Measurements from ENCODE around the gene MACF1. TPM values are rescaled to one million over a fixed set of nuclear protein-coding genes. Genes with fewer than 3 reads are reported as not detected.

The MACF1 gene
- total RNA-seq, 1 donor from 2014 or later, result 222 TPM

GRCh38 chr1:39392851-39393573, 188.5 kb downstream of the MACF1 start:
- peaks cover 85% of the 10 kb centered on the region for H3K79me2 ChIP-seq (ENCODE audit: low read depth)
- Mint-ChIP-seq H3K9me3 (no peaks in the 10 kb centered on the region), H3K36me3 (peaks cover 15% of the 10 kb centered on the region), H3K4me3 (no peak overlapping the region), H3K4me1 (peaks cover 62% of the 10 kb centered on the region), H3K27ac (peak overlapping the region; percentile 44), H3K27me3 (ENCODE audit: insufficient read depth, low read depth) (no peaks in the 10 kb centered on the region)
- H3K36me3 ChIP-seq, result peaks cover 6% of the 10 kb centered on the region
- H3K9ac ChIP-seq, result no peak overlapping the region
- no peak overlapping the region for H3K4me3 ChIP-seq
- no peak overlapping the region for H3K4me2 ChIP-seq
- H3K27me3 ChIP-seq, result no peaks in the 10 kb centered on the region
- peaks cover 55% of the 10 kb centered on the region for H4K20me1 ChIP-seq (ENCODE audit: low read depth)
- peak overlapping the region; percentile 69 for H3K27ac ChIP-seq
- no peaks in the 10 kb centered on the region for H3F3A ChIP-seq (ENCODE audit: low read depth)
- no peak for DNase-seq (ENCODE audit: low spot score)
- TF ChIP-seq EZH2phosphoT487 (IDR thresholded peaks at IDR 0.05) (no peak), CTCF (IDR thresholded peaks at IDR 0.05) (no peak), EZH2 (IDR thresholded peaks at IDR 0.05) (no peak)
- no peaks in the 10 kb centered on the region for H3K9me3 ChIP-seq (ENCODE audit: low read depth)
- H3K4me1 ChIP-seq, result peaks cover 34% of the 10 kb centered on the region
- H2AFZ ChIP-seq (replicated peaks), result no peak overlapping the region

GRCh38 chr1:39393645-39394044, 189.2 kb downstream of the MACF1 start:
- Histone ChIP-seq H3F3A (ENCODE audit: low read depth) (no peaks in the 10 kb centered on the region), H3K79me2 (ENCODE audit: low read depth) (peaks cover 88% of the 10 kb centered on the region), H3K27ac (no peak overlapping the region), H3K36me3 (peaks cover 6% of the 10 kb centered on the region), H2AFZ (replicated peaks) (no peak overlapping the region), H3K4me2 (no peak overlapping the region), H3K4me1 (peaks cover 40% of the 10 kb centered on the region), H3K9ac (no peak overlapping the region), H4K20me1 (ENCODE audit: low read depth) (peaks cover 61% of the 10 kb centered on the region), H3K4me3 (no peak overlapping the region), H3K9me3 (ENCODE audit: low read depth) (no peaks in the 10 kb centered on the region), H3K27me3 (no peaks in the 10 kb centered on the region)
- Mint-ChIP-seq H3K36me3 (peaks cover 9% of the 10 kb centered on the region), H3K9me3 (no peaks in the 10 kb centered on the region), H3K4me3 (no peak overlapping the region), H3K4me1 (peaks cover 68% of the 10 kb centered on the region), H3K27me3 (ENCODE audit: insufficient read depth, low read depth) (no peaks in the 10 kb centered on the region), H3K27ac (no peak overlapping the region)
- no peak for DNase-seq (ENCODE audit: low spot score)
- no peak for TF ChIP-seq CTCF (IDR thresholded peaks at IDR 0.05)
- no peak for TF ChIP-seq EZH2 (IDR thresholded peaks at IDR 0.05)
- no peak for TF ChIP-seq EZH2phosphoT487 (IDR thresholded peaks at IDR 0.05)

GRCh38 chr1:39394059-39394458, 189.6 kb downstream of the MACF1 start:
- H3K27me3 ChIP-seq, result no peaks in the 10 kb centered on the region
- Mint-ChIP-seq H3K4me3 (no peak overlapping the region), H3K4me1 (peaks cover 72% of the 10 kb centered on the region), H3K27ac (no peak overlapping the region), H3K9me3 (no peaks in the 10 kb centered on the region), H3K27me3 (ENCODE audit: insufficient read depth, low read depth) (no peaks in the 10 kb centered on the region), H3K36me3 (peaks cover 9% of the 10 kb centered on the region)
- H3K9me3 ChIP-seq (ENCODE audit: low read depth), result no peaks in the 10 kb centered on the region
- no peak overlapping the region for H3K4me2 ChIP-seq
- TF ChIP-seq EZH2 (IDR thresholded peaks at IDR 0.05) (no peak), CTCF (IDR thresholded peaks at IDR 0.05) (no peak), EZH2phosphoT487 (IDR thresholded peaks at IDR 0.05) (no peak)
- no peak overlapping the region for H3K4me3 ChIP-seq
- peaks cover 6% of the 10 kb centered on the region for H3K36me3 ChIP-seq
- H2AFZ ChIP-seq (replicated peaks), result no peak overlapping the region
- H3K4me1 ChIP-seq, result peaks cover 42% of the 10 kb centered on the region
- no peak overlapping the region for H3K27ac ChIP-seq
- H4K20me1 ChIP-seq (ENCODE audit: low read depth), result peaks cover 66% of the 10 kb centered on the region
- no peak overlapping the region for H3K9ac ChIP-seq
- DNase-seq (ENCODE audit: low spot score), result no peak
- peaks cover 88% of the 10 kb centered on the region for H3K79me2 ChIP-seq (ENCODE audit: low read depth)
- no peaks in the 10 kb centered on the region for H3F3A ChIP-seq (ENCODE audit: low read depth)

All from neural progenitor cell (in vitro differentiated cells).